ENCODE results near the gene TM9SF2.
A peak's percentile ranks its signal among the peaks of the same experiment; 100 is the strongest.

Gene TM9SF2

GRCh38 chr13:99582511-99582910, 81.2 kb downstream of the TM9SF2 start:
- no peak for DNase-seq

DNA sequence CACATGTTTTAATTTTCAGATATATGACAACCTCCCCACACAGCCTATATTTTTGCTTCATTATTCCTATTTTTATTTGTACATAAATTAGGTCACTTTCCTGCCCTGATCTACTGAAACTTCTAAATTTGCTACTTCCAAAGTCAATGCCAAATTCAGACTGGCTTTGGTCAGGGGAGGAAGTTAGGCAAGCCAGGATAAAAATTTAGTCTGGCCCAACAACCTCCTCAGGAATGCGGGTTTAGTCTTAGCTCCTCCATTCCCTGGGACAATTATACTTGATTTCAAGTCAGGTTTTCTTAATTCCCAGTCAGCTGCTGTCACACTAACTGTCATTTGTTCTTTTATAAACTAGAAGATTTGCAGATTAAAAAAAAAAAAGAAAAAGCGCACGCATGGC, 84.3 kb downstream of the TM9SF2 start:
- no peak for DNase-seq

- no peak for DNase-seq
Observed at GRCh38 chr13:99587021-99587420, 85.7 kb downstream of the TM9SF2 start.

DNA sequence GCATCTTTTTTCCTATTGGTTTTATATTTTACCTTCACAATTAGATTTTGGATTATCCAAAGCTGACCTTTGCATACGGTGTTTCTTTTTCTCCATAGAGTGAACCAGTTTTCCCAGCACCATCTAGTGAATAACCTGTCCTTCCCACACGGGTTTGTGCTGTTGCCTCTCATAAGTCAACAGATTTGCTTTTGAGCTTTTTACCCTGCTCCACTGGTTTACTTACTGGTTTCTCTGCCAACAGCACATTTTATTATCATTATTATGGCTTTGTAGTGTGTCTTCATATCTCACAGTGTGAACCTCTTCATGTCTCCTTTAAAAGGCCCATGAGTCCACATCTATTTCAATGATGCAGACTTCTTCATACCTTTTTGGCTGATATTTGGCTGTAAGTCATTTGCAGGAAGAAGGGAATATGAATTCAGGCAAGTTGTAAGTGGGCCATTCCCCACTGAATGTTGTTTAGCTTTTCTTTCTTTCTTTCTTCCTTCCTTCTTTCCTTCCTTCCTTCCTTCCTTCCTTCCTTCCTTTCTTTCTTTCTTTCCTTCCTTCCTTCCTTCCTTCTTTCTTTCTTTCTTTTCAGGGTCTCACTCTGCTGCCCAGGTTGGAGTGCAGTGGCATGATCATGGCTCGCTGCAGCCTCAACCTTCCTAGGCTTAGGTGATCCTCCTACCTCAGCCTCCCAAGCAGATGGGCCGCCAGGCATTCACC, 86.8 kb downstream of the TM9SF2 start:
- DNase-seq, result no peak

GRCh38 chr13:99589575-99589974, 88.3 kb downstream of the TM9SF2 start:
- DNase-seq, result no peak

DNA sequence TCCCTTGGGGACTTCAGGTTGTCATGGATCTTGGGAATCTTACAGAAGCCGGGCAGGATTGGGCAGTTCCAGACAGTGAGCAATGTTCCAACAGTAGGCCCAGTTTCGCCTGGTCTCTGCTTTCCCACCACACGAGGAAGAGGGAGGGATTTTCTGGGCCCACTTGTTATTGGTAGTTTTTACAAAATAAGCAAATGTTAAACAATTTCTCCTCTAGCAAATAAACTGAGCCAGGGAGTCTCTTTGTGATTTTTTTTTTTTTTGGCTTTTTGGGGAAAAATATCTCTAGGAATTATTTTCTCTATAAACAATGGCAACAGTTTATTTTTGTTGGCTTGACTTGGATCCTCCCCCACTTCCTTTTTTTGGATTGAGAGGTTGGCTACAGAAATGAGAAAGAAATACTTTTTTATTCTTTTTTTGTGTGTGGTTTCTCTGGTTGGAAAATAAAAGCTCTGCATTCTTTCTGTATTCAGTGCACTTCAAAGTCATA, 89.3 kb downstream of the TM9SF2 start:
- DNase-seq, result no peak

GRCh38 chr13:99596180-99596579, 94.9 kb downstream of the TM9SF2 start:
- DNase-seq, result no peak

GRCh38 chr13:99600318-99600717, 99.0 kb downstream of the TM9SF2 start:
- no peak for DNase-seq

GRCh38 chr13:99601535-99601934, 100.3 kb downstream of the TM9SF2 start:
- no peak for DNase-seq

DNA sequence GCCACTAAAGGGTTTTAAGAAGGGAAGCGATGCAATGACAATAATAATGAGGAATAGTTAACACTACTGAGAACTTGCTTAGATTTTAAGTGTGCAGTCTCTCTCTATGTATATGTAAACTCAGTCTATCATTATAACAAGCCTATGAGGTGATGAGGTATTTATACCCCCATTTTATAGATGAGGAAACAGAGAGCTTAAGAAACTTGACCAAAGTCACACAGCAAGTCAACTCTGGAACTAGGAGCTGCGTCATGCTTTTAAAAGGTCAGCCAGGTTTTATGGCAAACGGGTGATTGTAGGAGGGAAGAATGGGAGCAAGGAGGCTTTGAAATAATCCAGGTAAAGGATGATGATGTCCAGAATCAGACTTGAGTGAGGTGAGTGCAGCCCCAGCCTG, 103.4 kb downstream of the TM9SF2 start:
- no peak for DNase-seq

- DNase-seq, result peak; percentile 15
Observed at GRCh38 chr13:99605420-99606323, 104.4 kb downstream of the TM9SF2 start.

DNA sequence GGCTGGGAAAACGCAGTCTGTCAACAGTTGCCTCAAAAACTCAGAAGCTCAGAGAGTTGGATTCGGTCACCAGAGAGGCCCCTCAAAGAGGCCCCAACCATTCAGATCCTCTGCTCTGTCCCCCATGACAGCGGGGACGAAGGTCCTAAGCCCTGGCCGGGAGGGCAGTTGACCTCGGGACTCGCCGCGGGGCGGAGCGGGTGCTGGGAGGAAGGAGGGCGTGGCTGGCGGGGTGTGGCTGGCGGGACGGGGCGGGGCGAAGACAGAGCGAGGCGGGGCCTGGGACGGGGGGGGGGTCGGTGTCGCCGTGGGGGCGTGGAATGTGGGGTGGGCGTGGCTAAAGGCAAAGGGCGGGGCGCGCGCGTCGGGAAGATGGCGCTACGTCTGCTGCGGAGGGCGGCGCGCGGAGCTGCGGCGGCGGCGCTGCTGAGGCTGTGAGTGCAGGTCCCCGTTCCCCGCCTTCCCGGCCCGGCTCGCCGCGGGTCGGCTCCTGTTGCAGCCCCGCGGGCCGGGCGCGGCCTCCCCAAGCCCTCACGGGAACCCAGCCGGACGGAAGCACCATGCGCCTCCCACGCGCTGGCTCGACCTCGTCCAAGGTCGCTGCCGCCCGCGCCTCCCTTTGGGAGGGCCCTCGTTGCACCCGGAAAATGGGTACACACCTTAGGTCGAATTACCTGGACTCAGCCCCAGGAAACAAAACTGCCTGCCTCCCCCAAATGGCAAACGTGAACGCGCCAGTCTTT, 105.2 kb downstream of the TM9SF2 start, which contains the start of gene CLYBL:
CLYBL (plus strand) TSS at position 367 of the 743 bp plus-strand sequence.
- DNase-seq, result peak; percentile 82

GRCh38 chr13:99608345-99608744, 107.1 kb downstream of the TM9SF2 start:
- DNase-seq, result no peak

DNA sequence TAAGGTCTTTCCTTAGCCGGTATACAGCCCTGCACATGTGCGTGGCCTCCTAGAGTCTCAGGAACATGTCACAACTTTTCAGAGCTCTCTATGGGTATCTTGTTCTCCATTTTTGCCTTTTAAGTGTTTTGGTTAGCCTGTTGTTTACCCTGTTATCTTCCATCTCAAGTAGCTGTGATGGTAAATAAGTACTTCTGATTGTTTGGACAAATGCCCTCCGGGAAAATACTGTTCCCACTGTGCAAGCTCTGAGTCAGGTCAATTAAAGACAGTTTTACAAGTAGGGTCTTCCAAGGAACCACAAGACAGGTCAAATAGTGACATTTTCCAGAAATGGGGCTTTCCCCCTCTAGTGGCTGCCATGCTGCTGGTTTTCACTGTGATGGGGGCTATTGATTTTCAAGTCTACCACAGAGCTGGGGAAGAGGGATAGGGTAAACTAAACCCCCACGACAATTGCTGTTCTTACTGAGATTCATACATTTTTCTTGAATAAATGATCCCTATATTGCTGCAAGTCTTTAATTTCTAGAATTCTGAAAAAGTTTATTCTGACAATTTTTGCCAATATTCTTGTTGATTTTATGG, 109.5 kb downstream of the TM9SF2 start:
- DNase-seq, result no peak
